Muscle of arm (tissue), 12 donors: ENCODE results near the gene AKR1B1. TPM values are rescaled to one million over a fixed set of nuclear protein-coding genes. Genes with fewer than 3 reads are reported as not detected.

ENCODE experiments used
- DNase-seq: peaks from one replicate; pipeline ENCODE4 v3.0.0-alpha.2; 2013
- polyA plus RNA-seq, 12 donors: library from polyadenylated mRNA; unstranded; fragments of 120-200 nt; gene quantifications; one replicate each; pipeline ENCODE4 v1.2.1, GENCODE V29; 2013; ENCODE audit not compliant: insufficient read length in 12 of 12

AKR1B1 gene
- polyA plus RNA-seq, 12 donors = 47.8 to 402 (median 102) TPM

- no peak for DNase-seq
Measured at GRCh38 chr7:134422008-134422407, 36.9 kb downstream of the AKR1B1 start.

GRCh38 chr7:134420424-134421125, 38.3 kb downstream of the AKR1B1 start:
- peak; percentile 26 for DNase-seq

GRCh38 chr7:134419875-134420274, 39.0 kb downstream of the AKR1B1 start:
- no peak for DNase-seq

- no peak for DNase-seq
Measured at GRCh38 chr7:134419085-134419484, 39.8 kb downstream of the AKR1B1 start.

GRCh38 chr7:134415700-134416099, 43.2 kb downstream of the AKR1B1 start:
- no peak for DNase-seq

- DNase-seq = no peak
Measured at GRCh38 chr7:134414109-134414508, 44.8 kb downstream of the AKR1B1 start.

- DNase-seq = no peak
Measured at GRCh38 chr7:134407311-134407710, 51.6 kb downstream of the AKR1B1 start.

- no peak for DNase-seq
Measured at GRCh38 chr7:134406431-134406830, 52.5 kb downstream of the AKR1B1 start.

- no peak for DNase-seq
Measured at GRCh38 chr7:134405299-134405698, 53.6 kb downstream of the AKR1B1 start.

GRCh38 chr7:134403062-134403461, 55.8 kb downstream of the AKR1B1 start:
- DNase-seq = no peak

- DNase-seq = no peak
Measured at GRCh38 chr7:134400859-134401258, 58.0 kb downstream of the AKR1B1 start.

- no peak for DNase-seq
Measured at GRCh38 chr7:134396031-134396430, 62.9 kb downstream of the AKR1B1 start.

GRCh38 chr7:134395604-134396003, 63.3 kb downstream of the AKR1B1 start:
- no peak for DNase-seq

- DNase-seq = no peak
Measured at GRCh38 chr7:134394056-134394455, 64.8 kb downstream of the AKR1B1 start.

Other genes with a start within 250 kb of the AKR1B1 start
- gene SLC35B4, start 142.2 kb downstream of the AKR1B1 start, polyA plus RNA-seq = 10 to 100 TPM in 7 of 12 donors, 1 to 10 TPM in 4, not detected in 1; 8.3 to 19.0 (median 11.5) TPM
- 1 to 10 TPM in 1 of 12 donors, under 1 TPM in 7, not detected in 4; 0.13 to 1.2 (median 0.49) TPM for gene AKR1B10, start 68.5 kb upstream of the AKR1B1 start, polyA plus RNA-seq
- gene AKR1B15, start 90.0 kb upstream of the AKR1B1 start, polyA plus RNA-seq = under 1 TPM in 9 of 12 donors, not detected in 3; 0.18 to 0.74 (median 0.30) TPM
- 10 to 100 TPM in 11 of 12 donors, not detected in 1; 16.7 to 55.2 (median 28.4) TPM for gene BPGM, start 187.8 kb upstream of the AKR1B1 start, polyA plus RNA-seq